Colonic mucosa (tissue), 4 donors: ENCODE data around the gene MTIF3. TPM values are rescaled to one million over a fixed set of nuclear protein-coding genes. Genes with fewer than 3 reads are reported as not detected.

Experiments used
- DNase-seq: peaks from one replicate; pipeline ENCODE4 v3.0.0-alpha.2; 2020
- H3K27ac ChIP-seq: fragments of 200-600 bp; one replicate; pipeline ENCODE4 v1.8.0; 2021
- H3K27me3 ChIP-seq: fragments of 200-600 bp; one replicate; pipeline ENCODE4 v1.8.0; 2021
- H3K36me3 ChIP-seq: fragments of 200-600 bp; one replicate; pipeline ENCODE4 v1.8.0; 2021
- H3K4me1 ChIP-seq: fragments of 200-600 bp; one replicate; pipeline ENCODE4 v1.8.0; 2021; ENCODE audit warnings: mild to moderate bottlenecking
- H3K4me3 ChIP-seq: fragments of 200-600 bp; one replicate; pipeline ENCODE4 v1.8.0; 2021
- H3K9ac ChIP-seq, 2 donors: one replicate each; pipeline ENCODE4 v1.7.0; 2013; ENCODE audit warnings: control low read depth in 2 of 2, low read depth in 2 of 2, low read length in 2 of 2
- H3K9me3 ChIP-seq: fragments of 200-600 bp; one replicate; pipeline ENCODE4 v1.8.0; 2021
- CTCF ChIP-seq: fragments of 200-600 bp; IDR thresholded peaks from one replicate; pipeline ENCODE4 v1.8.0; 2022; ENCODE audit warnings: antibody characterized with exemption, mild to moderate bottlenecking
- intact Hi-C: fragments of 100-400 bp; cut with DNase I; formaldehyde crosslinking; loops from one replicate; pipeline ENCODE4 v1.14.1; 2022
- total RNA-seq, 2 donors: library from RNA; stranded (reverse); fragmentation: NEBNext Ultra II Directional in 1 of 2; extraction: Animal tissue kit (Norgen Biotek cat#: 25700) in 1 of 2; gene quantifications; one replicate each; pipeline ENCODE4 v1.2.1, GENCODE V29; 2021
- donor health status: healthy.
- donor health status: DM: no; HTN: no; CAD: no.
- donor health status: DM: no; HTN: no; CAD: no.

The MTIF3 gene
- total RNA-seq, 2 donors from 2014 or later: 53.7 to 65.1 TPM

GRCh38 chr13:27428160-27428559, 22.2 kb downstream of the MTIF3 start:
- Histone ChIP-seq H3K4me1 (peaks cover 3% of the 10 kb centered on the region), H3K27ac (no peak overlapping the region)
- intact Hi-C loops: loop anchor here (10.0 kb wide), 1 partner anchor 197 kb away; the partner anchor contains the start of genes LNX2 and POLR1D

GRCh38 chr13:27427641-27428040, 22.7 kb downstream of the MTIF3 start:
- peaks cover 15% of the 10 kb centered on the region for H3K36me3 ChIP-seq
- H3K9ac ChIP-seq: no peak overlapping the region

More at GRCh38 chr13:27428160-27428559, 22.2 kb downstream of the MTIF3 start:
- Histone ChIP-seq H3K27me3 (no peaks in the 10 kb centered on the region), H3K36me3 (peaks cover 15% of the 10 kb centered on the region), H3K4me3 (no peak overlapping the region), H3K9me3 (no peaks in the 10 kb centered on the region), H3K9ac (no peak overlapping the region)
- no peak for DNase-seq
- TF ChIP-seq CTCF: no peak

GRCh38 chr13:27425918-27426630, 24.3 kb downstream of the MTIF3 start:
- H3K9me3 ChIP-seq: no peaks in the 10 kb centered on the region
- DNase-seq: peak; percentile 90
- peak overlapping the region; percentile 75 to 92 for H3K9ac ChIP-seq
- intact Hi-C loops: loop anchor here (10.0 kb wide), 1 partner anchor 199 kb away; the partner anchor contains the start of genes LNX2 and POLR1D
- no peaks in the 10 kb centered on the region for H3K27me3 ChIP-seq
- H3K27ac ChIP-seq: peak overlapping the region; percentile 90
- H3K4me3 ChIP-seq: peak overlapping the region; percentile 65
- TF ChIP-seq CTCF: no peak
- H3K36me3 ChIP-seq: peaks cover 10% of the 10 kb centered on the region
- peaks cover 3% of the 10 kb centered on the region for H3K4me1 ChIP-seq

More at GRCh38 chr13:27427641-27428040, 22.7 kb downstream of the MTIF3 start:
- H3K4me3 ChIP-seq: no peak overlapping the region
- H3K9me3 ChIP-seq: no peaks in the 10 kb centered on the region
- intact Hi-C loops: loop anchor here (10.0 kb wide), 1 partner anchor 197 kb away; the partner anchor contains the start of genes LNX2 and POLR1D
- H3K27ac ChIP-seq: no peak overlapping the region
- H3K27me3 ChIP-seq: no peaks in the 10 kb centered on the region
- no peak for TF ChIP-seq CTCF
- H3K4me1 ChIP-seq: peaks cover 3% of the 10 kb centered on the region
- DNase-seq: no peak

- no peaks in the 10 kb centered on the region for H3K9me3 ChIP-seq
- H3K4me3 ChIP-seq: peak overlapping the region; percentile 65
- peaks cover 3% of the 10 kb centered on the region for H3K4me1 ChIP-seq
- peak overlapping the region; percentile 90 for H3K27ac ChIP-seq
- peak overlapping the region; percentile 75 to 92 for H3K9ac ChIP-seq
- peaks cover 5% of the 10 kb centered on the region for H3K36me3 ChIP-seq
- no peak for TF ChIP-seq CTCF
- no peaks in the 10 kb centered on the region for H3K27me3 ChIP-seq
- intact Hi-C loops: loop anchor here (10.0 kb wide), 1 partner anchor 199 kb away; the partner anchor contains the start of genes LNX2 and POLR1D
- peak; percentile 40 for DNase-seq
These were observed 25.0 kb downstream of the MTIF3 start for GRCh38 chr13:27425158-27425917.
